Stimulated activated CD4-positive, alpha-beta T cell treated with anti-CD3 and anti-CD28 coated beads, Interleukin-4, amount 100 ng/mL, for 48 hours (primary cell): ENCODE measurements around the gene IL25.

Experiments
- DNase-seq, 2 donors: peaks; one replicate each; pipeline ENCODE4 v3.0.0-alpha.2; 2020; ENCODE audit warnings: low read depth in 2 of 2

Gene IL25

GRCh38 chr14:23353433-23353780, 19.2 kb upstream of the IL25 start:
- no peak for DNase-seq

GRCh38 chr14:23354990-23355389, 17.6 kb upstream of the IL25 start:
- no peak for DNase-seq

GRCh38 chr14:23355871-23356435, 16.7 kb upstream of the IL25 start:
- DNase-seq: no peak

DNA sequence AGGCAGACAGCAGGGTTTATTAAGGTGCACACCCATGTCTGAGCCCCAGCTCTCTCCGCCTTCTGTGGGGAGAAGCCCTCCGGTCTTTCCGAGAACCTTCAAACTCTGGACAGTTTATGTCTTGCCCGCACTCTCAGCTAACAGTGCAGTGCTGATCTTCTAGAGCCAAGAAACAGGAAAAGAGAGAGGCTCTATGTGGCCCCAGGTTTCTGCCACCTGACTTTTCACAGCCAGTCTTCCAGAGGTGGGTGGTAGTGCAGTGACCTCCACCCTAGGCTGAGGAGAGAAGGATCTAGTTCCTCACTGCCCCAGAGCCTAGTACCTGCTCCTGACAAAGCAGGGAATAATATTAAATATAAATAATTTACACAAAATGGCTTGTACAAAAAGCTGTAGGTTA, 15.9 kb upstream of the IL25 start:
- no peak for DNase-seq

DNA sequence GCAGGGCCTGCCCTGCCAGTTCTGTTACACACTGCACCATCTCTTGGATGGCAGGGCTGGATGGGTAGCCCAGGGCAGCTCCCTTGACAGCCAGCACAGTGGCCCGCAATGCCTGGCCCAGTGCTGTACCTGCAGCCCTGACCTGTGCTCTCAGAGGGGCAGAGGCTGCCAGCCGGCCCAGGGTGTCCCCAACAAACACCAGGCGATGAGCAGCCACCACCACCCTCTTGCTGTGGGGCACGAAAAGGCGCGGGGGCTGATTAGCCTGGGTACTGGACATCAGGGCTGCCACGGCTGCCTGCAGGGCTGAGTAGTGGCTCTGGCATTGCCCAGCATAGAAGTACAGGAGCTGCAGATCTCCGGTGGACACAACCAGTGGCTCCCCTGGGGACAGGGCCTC, 15.3 kb upstream of the IL25 start:
- no peak for DNase-seq

GRCh38 chr14:23358042-23358441, 14.6 kb upstream of the IL25 start:
- DNase-seq: no peak

GRCh38 chr14:23358553-23359166, 13.9 kb upstream of the IL25 start:
- no peak for DNase-seq

DNA sequence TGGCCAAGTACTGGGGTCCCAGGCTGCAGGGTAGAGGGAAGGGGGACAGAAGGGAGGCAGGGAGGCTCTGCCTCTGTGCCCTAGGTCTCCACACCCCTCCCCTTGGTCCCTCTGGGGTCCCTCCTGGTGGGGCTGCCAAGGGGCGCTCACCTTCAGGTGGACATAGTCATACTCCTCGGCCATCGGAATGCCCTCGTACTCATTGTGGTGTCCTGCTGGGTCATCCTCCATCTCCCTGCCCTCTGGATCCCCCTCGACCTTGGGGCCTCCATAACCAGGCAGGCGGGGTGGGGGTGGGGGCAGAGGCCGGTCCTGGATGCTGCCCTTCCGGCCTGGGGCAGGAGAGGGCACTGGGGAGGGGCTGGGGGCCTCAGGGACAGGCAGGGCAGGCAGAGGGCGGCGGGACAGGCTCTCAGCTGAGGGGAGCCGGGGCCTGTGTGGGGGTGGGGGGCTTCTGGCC, 13.4 kb upstream of the IL25 start:
- DNase-seq: no peak

DNA sequence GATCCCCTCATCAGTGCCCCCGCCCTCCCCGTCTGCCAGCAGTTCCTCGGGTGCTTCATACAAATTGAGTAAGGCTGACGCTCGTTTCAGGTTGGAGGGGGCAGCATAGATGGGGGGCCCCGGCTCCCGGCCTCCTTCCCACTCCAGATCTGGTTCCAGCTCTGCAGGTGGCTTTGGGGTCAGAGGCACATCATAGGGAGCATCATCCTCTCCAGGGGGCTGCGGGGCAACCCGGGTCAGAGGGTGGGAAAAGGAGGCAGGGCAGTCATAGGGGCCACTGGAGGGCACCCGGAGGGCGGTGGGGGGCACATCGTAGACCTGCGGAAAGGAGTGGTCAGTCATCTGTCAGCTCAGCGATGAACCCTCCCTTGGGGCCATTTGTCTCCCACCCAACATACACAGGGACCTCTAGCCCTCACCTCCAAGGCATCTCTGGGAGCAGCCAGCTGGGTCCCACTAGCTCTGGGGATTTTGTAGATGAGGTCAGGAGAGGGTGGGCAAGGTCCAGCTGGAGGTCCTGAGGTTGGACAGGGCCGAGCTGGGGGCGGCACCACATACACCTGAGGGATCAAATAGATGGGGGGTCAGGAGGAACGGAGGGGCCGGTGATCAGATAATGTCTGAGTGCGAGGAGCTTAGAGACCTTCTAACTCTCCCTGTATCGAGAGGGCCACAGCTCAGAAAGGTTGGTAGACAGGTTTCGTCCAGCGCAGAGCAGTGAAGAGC, 12.7 kb upstream of the IL25 start:
- DNase-seq: no peak

DNA sequence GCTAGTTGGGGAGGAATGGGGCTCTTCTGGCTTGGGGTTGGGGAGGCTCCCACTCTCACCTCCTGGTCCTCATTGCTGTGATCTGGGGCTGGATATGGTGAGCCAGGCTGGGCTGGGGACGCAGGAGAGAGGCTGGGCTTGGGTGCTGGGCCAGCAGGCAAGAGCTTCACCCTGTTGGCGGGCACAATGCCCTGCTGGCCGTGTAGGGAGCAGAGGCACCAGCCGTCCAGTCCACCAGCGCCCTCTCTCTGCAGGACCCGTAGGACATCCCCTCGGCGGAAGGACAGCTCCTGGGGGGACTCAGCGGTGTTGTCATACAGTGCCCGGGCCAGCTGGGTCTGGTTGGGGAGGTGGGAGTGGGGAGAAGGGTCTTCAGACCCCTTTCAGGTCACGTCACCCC, 12.1 kb upstream of the IL25 start:
- DNase-seq: no peak

DNA sequence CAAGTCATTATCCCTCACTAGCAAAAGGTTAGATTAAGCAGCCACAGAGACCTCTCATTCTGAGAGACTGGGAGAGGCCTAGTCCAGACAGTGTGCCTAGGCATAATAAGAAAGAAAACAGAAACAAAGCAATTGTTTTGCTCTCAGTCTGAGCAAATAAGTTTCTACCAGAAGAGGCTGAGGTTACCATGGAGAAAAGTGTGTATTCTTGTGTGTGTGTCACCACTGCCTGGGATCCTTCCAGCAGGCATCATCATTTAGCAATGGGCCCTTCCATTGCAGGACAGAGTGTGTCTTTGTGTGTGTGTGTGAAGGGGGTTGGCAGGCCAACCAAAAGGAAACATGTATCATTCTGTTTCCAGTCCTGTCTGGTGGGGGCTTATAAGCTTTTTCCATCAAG, 11.3 kb upstream of the IL25 start:
- no peak for DNase-seq

GRCh38 chr14:23361763-23362162, 10.8 kb upstream of the IL25 start:
- no peak for DNase-seq

GRCh38 chr14:23362200-23362599, 10.4 kb upstream of the IL25 start:
- no peak for DNase-seq

DNA sequence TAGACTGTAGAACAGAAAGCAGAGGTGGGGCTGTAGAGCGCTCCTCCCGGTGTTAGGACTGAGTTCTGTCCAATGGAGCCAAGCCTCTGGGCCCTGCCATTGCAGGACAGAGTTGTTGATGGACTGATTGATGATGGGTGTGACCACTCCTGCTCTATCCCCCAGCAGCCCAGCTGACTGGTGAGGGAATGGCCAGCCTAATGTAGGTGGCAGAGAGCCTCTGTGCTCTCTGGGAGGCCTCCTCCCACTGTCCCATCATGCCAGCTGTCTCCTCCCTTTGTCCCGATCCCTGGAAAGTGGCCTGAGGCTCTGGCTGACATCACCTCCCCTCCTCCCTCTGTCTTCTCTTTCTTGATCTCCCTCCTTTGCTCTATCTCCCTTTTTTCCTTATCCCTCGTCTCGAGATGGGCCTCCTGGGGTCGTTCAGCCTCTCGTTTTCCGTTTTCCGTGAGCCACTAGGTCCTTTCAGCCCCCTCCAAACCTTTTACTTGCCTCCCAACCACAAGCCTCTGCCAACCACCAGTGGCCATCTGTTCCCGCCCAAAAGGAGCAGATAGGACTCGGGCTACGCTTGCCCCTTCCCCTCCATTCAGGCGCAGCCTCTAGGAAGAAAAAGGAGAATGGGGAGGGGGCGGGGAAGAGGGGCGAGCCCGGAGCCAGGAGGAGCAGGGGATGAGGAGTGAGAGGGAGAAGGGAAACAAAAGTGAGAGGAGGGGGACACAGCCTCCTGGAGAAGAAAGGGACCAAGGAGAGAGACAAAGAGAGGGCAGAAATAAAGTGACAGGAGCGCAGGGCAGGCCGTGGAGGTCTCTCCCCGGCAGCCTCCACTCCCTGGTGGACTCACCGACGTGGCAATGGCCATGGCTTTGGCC, 8.2 kb upstream of the IL25 start:
- DNase-seq: no peak

DNA sequence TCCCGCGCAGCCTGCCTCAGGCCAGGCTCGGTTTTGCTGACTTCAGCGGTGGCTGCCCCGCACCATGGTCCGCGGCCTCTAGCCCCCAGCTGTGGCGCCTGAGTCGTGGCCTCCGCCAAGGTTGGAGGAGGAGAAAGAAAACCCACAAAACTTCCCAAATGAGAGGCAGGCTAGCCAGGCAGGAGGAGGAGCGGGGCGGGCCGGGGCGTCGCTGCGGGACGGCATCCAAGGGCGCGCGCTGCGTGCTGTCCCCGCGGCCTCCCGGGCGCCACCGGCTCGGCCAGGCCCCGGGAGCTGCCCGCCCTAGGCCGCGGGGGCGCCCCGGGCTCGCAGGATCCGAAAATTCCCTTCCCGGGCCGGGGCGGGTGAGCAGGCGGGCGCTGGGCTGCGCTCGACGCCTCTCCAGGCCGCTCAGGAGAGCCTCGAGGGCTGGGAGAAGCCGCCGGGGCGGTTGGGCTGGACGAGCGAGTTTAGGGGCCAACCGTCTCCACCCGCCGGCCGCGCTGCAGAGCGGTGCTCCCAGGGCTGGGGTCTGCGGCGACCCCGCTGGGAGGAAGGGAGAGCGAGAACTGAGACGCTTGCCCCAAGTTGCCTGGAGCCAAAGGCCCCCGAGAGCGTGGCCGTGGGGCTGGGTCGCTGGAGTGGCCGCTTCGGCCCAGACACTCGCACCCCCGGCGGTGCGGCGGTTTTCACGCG, 7.4 kb upstream of the IL25 start, which contains the start of gene EFS:
Gene EFS (minus strand): TSS at position 137 of the 696 bp plus-strand sequence. CDS start 147 bp downstream, outside the sequence.
- DNase-seq: no peak

- no peak for DNase-seq
These were observed 6.7 kb upstream of the IL25 start for GRCh38 chr14:23365732-23366425.

GRCh38 chr14:23366426-23366921, 6.1 kb upstream of the IL25 start:
- no peak for DNase-seq

DNA sequence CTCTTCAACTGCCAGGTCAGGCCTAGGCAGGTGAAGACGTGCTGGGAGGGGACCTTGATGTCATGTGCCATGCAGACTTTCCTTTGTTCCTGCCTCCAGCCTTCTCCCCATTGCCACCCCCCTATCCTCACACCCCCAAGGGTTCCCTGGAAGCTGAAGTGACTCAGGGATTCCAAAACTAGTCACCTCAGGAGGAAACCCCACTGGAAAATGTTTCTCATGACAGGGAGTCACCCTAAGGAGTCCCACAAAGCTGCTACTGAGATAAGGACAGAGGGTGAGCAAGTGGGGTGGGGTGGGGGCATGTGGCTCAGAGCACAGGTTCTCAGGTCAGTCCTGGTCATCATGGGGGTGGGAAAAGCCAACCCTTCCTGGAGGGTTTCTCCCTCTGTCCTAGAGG, 2.4 kb upstream of the IL25 start:
- no peak for DNase-seq

GRCh38 chr14:23371865-23372264, 744 bp upstream of the IL25 start:
- DNase-seq: no peak

DNA sequence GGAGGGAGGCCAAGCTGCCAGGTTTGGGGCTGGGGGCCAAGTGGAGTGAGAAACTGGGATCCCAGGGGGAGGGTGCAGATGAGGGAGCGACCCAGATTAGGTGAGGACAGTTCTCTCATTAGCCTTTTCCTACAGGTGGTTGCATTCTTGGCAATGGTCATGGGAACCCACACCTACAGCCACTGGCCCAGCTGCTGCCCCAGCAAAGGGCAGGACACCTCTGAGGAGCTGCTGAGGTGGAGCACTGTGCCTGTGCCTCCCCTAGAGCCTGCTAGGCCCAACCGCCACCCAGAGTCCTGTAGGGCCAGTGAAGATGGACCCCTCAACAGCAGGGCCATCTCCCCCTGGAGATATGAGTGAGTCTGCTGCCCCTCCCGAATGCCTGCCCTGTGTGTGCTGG, 432 bp downstream of the IL25 start:
- no peak for DNase-seq
